Measurements from ENCODE around the gene ESYT2.

Gene ESYT2

DNA sequence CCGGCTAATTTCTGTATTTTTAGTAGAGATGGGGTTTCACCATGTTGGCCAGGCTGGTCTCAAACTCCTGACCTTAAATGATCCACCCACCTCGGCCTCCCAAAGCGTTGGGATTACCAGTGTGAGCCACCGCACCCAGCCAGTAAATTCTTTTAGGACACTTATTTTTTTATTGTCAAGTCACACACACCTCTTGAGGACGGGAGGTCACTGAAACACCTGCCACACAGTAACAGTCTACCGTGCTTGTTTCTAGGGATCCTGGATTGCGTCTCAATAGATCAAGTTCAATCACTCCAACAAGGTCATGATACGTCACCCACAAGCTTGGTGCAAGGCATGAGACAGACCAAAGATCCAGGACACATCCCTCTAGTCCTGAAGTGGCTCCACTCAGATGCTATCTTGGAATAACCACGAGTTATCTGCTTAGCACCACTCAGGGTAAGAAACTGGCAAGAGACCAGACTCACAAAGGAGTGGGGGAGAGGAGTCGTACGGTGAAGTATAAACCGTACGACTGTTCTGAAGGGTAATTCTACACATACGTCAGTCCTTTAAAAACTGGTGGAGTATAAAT is 65.8 kb downstream of the ESYT2 start:
- DNase-seq (ENCODE audit: low spot score), result no peak

DNA sequence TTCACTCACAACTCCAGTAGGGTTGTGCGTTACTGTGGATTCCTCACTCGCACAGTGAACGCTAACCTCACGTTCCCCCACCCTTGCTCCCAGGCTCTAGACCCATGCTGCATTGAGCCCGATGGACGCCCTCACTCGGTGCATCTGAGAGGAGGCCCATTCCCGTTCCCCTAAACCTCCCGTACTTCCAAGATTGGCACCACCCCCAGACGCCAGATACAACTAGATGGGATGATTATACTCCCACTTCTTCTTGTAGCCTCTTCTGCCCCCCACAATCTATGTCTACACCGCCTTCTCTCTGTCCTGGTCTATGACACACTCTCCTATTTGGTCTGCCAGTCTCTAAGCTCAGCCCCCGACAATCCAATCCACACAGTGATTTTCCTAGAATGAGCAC is 67.4 kb downstream of the ESYT2 start:
- DNase-seq (ENCODE audit: low spot score), result no peak

DNA sequence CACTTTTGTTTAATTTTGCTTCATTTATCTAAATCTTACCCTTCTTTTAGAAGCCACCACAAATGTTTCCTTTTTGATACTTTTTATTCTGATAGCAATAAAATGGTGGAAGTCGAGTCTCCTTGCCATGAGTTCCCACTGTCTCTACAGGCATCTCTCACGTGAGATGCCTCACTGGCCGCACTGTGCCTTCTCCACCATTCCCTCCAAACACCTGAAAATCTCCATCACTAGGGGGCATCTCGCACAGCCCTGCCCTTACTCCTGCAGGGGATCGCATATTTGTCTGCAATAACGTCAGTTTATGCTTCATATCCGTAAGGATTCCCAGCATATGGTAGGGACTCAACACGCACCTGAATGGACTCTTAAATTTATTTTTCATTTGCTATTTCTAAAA is 68.4 kb downstream of the ESYT2 start:
- DNase-seq (ENCODE audit: low spot score), result no peak

DNA sequence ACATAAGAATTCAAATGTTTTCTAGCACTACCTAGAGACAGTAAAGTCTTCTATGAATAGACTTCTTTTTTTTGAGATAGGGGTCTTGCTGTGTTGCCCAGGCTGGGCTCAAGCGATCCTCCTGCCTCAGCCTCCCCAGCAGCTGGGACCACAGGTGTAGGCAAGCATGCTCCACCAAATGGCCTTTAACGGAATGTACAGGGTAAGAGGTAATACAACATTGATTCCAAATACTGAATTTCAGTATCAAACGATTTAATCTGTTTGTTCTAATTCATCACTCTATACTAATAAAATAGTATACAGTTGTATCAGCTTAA is 68.9 kb downstream of the ESYT2 start:
- no peak for DNase-seq (ENCODE audit: low spot score)

DNA sequence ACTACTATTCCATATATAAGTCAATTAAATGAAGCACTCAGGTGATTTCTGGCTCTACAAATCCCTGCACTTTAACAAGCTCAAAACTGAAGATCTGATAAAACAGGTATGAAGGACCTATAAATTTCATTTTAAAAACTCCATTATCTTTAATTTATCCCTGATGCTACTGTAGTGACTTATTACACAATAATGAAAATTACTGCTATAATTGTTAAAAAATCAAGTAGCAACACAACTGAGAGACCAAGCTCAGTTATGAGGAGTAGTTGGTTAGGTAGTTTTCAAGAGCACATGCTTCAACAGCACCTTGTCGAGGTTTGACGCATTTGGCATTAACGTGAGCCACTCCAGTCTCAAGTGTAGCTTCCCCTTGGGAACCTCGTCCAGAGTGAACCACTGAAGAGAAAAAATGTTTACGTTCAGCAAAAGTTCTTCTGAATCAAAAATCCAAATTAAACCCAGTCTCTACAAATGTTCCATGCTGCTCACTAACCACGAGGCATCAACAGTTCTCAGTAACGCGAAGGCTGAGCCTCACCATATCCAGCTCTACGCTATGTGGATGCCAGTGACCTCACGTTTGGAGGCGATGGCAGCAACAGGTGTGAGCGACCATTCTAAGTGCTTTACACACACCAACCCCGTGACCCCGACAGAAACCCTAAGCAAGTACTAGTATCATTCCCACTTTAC is 69.4 kb downstream of the ESYT2 start:
- no peak for DNase-seq (ENCODE audit: low spot score)

DNA sequence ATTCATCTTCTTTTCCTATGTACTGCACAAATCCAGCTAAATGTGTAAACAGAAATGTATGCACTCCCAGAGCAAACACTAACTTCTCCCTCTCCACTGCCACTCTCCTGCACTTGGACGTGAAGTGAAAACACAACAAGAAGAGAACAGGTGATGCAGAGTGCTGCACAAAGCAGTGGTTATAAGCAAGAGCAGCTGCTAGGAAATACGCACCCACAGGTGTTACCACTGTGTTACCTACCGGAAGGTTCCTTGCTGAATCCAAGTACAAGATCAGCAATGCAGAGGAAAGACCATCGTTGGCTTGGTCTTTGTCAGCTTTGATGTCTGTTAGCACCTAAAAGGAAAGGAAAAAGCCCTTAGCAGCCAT is 70.1 kb downstream of the ESYT2 start:
- no peak for DNase-seq (ENCODE audit: low spot score)

DNA sequence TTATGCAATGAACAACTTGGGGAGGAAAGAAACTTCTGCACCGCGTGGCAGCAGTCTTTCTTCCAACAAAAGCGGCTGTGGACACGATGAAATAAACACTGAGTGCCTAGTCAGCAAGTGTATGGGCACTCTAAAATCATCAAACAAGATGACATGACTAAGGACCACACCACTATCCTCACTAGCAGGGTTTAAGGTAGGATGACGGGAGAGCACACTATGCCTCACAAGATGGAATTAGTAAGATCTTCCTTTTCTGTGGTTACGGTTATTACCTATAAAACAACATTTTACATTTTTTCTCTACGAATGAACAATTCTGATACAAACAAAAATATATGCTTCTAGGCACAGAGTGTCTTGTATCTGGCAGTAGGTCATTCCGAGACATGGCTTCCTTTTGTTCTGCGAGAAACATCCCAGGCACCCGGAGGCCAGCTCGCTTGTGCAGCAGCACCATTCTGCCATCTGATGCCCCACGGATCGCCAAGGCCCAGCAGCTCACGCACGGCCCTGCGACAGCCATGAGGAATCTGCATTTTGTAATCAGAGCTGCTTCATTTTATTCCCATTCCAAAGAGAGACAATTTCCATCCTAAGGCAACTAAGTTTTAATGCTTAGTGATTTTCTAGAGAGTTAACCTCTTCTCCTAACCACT is 70.6 kb downstream of the ESYT2 start:
- DNase-seq (ENCODE audit: low spot score), result no peak

DNA sequence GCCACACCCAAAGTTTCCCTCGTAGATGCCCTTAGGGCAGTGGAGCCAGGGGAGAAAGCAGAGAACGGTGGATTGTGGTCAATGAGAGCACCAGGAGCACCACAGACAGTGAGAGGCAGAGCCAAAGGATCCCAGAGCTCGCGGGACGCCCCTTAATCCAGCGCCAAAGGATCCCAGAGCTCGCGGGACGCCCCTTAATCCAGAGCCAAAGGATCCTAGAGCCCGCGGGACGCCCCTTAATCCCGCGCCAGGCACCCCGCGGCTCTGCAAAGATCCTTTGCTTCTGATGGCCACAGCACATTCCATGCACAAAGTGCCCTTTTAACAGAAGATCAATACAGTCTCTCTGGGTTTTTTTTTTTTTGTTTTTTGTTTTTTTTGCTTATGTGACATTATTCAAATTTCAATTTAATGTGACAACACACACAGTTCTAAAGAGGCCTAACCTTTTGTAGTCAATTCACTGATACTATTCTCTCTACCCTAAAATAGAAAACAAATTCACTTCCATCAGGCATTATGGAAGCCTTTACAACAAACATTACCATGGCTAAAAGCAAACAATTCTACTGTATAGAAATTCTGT is 71.8 kb downstream of the ESYT2 start:
- DNase-seq (ENCODE audit: low spot score), result no peak

DNA sequence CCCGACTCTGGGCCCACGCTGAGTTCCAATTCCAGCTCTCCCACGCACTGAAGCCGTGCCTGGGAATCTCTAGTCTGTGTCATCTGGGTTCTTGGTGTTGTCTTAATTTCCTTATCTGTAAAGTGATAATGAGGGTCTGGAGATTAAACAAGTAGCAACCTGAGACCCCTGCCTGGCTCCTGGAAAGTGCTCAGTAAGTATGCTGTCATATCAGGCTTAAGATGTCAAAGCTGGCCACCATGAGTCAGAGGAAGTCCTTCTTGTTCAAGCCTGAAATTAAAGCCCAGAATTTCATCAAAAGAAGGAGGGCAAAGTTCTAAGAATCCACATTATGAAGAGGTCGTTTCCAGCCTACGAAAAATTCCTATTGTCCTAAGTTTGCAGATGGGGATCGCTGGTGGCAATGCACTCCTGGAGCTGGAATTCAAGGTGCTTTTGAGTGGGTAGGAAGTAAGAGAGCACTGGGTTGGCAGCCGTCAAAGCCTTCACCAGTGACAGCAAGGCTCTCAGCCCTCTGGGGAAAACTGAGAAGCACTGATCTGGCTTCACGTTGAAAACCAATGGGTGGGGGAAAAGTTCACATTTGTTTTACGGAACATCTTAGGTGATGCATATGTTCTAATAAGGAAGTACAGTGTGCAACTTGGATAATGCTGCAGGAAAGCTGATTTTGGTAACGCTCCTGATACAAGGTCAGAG is 74.4 kb downstream of the ESYT2 start:
- DNase-seq (ENCODE audit: low spot score), result no peak

DNA sequence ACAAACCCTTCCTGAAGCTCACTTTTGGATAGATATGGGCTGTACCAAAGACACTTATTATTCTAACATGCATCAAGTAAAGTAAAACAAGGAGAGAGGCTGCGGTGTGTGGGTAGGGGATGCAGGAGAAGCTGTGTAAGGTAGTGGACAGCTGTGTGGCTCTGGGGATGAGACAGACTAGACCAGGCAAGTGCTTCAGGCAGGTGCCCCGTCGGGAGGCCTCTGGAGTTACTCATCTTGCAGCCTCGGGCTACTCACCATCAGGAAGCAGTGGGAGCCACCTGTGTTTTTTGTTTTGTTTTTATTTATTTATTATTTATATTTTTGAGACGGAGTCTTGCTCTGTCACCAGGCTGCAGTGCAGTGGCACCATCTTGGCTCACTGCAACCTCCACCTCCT is 75.4 kb downstream of the ESYT2 start:
- no peak for DNase-seq (ENCODE audit: low spot score)

DNA sequence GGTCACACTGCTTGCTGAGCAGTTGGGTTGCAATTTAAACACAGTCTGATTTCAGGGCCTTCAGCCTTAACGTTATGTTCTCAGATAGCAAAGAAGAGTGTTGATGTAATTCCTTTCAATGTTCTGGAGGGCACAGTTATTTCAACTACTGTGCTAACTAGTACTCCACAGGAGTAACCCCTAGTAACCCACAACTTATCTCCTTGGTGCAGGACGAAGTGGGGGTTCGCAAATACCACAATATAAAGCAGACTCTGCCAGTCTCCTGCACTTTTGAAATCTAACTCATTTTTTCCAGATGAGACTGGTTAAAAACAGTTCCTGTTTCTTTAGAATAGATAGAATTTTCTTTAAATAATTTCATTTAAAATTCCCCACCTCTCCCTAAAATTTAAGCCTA is 77.6 kb downstream of the ESYT2 start:
- peak; percentile 5 for DNase-seq (ENCODE audit: low spot score)

DNA sequence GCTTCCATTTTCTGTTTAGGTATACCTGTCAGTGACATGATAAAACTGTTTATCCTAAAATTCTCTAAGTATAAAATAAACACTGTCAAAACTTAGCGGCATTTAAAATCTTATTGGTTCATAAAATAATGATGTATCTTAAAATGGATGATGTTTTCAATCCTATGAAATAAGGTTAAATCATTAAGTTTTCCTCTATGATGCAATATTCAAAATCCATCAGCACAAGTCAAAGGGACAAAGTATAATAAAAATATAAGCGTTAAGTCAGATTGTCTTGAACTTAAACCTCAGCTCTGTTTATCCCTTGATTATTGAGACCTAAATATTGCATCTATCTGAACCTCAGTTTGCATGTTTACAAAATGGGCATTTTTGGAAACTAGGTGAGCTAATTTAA is 78.1 kb downstream of the ESYT2 start:
- no peak for DNase-seq (ENCODE audit: low spot score)

DNA sequence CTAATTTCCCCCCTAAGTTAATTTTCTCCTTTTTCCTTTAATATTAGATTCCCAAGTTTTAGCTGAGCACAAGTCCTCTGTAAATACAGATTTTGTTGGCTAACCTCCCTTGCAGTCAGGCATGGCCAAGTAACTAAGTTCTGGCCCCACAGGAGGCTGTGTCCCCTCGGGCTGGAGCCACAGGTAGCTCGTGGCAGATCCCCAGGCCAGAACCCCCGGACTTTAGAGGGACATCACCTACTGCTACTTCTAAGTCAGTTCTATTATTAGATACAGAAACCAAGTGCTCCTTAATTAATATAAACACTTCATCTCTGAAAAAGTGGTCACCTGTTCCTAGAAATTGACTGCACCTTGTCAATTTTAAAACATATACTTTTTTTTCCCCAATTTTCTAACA is 78.6 kb downstream of the ESYT2 start:
- no peak for DNase-seq (ENCODE audit: low spot score)

DNA sequence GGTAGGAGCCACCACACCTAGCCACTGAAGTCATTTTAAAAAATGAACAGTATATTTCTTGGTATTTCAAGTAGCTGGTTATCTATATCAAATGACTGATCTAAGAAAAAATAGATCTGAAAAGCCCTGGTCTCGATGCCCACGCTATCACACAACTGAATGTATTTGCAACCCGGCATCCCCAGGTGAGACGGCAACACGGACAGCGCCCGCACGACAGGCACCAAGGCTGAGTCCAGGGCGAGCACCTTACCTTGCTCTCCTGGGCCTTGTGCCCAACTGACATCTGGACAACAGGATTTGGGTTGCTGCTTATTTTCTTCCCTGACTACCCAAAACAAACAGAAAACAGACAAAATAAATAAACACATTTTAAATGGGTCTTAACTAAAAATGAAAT is 79.9 kb downstream of the ESYT2 start:
- DNase-seq (ENCODE audit: low spot score), result no peak

DNA sequence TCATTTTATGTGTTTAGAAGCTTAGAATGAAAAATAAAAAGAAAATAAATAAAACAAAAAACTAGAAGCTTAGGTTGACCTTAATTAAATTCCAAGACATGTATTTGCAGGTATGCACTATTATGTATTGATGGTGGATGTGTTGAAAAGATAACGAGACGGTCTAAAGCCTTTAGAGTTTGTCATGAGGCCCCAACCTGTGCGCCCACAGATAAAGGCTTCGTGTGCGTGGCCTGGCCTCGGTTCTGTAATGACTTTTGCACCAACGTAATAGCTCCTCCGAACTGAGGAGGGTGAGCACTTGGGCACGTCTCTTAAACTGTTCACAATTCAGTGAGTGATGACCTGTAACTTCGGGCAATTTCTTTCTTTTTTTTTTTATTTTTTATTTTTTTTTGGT is 81.0 kb downstream of the ESYT2 start:
- no peak for DNase-seq (ENCODE audit: low spot score)

DNA sequence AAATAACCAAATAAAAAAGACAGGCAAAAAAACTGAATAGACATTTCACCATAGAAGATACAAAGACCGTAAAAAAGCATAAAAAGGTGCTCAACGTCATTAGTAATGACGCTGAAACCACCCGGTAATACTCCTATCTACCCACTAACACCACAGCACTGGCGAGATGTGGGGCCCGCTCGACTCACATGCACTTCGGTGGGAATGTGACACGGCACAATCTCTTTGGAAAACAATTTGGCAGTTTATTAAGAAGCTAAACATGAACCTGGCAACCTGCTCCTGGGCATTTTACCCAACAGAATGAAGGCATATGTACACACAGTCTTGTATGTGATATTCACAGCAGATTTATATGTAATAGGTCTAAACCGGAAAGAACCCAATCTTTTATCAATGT is 81.9 kb downstream of the ESYT2 start:
- no peak for DNase-seq (ENCODE audit: low spot score)

DNA sequence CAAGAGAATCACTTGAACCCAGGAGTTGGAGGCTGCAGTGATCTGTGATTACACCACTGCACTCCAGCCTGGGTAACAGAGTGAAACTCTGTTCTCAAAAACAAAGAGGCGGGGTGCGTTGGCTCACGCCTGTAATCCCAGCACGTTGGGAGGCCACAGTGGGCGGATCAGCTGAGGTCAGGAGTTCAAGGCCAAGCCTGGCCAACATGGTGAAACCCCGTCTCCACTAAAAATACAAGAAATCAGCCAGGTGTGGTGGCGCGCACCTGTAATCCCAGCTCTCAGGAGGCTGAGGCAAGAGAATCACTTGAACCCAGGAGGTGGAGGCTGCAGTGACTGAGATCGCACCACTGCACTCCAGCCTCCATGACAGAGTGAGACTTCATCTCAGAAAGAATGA is 82.4 kb downstream of the ESYT2 start:
- no peak for DNase-seq (ENCODE audit: low spot score)

DNA sequence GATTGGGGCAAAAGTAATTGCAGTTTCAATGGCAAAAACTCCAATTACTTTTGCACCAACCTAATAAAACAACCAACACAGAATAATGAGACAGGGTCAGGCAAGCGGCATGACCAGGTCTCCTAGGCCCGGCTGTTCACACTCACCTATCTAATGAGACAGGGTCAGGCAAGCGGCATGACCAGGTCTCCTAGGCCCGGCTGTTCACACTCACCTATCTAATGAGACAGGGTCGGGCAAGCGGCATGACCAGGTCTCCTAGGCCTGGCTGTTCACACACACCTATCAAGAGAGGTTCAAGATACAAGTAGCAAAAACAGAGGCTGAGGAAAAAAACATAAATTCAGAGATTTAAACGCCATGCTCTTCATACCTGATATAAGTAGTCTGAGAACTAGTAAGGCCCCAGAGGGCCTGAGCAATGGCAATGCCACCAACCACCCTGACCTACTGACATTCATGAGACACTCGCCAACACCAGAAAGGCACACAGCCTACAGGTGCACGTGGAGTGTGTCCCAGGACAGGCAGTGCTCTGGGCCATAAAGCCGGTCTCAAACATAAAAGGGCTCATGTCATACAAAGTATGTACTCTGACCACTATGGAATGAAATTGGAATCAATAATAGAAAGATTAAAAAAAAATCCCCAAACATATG is 84.1 kb downstream of the ESYT2 start:
- DNase-seq (ENCODE audit: low spot score), result no peak

DNA sequence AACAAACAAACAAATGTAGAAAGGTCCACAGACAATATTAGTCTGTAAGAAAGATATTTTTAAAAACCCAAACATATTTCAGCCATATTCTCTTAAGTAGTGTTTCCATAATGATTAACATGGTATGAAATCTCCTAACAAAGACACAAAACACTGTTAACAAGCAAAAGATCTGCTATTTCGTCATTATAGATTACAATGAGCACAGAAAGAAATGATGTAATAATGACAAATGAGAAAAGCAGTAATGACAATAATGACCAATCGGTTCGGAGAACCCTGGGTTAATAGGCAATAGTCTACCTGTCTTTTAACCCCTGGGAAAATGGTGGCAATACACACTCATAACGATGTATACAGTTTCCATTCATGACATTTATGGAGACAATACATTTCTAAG is 85.2 kb downstream of the ESYT2 start:
- no peak for DNase-seq (ENCODE audit: low spot score)

DNA sequence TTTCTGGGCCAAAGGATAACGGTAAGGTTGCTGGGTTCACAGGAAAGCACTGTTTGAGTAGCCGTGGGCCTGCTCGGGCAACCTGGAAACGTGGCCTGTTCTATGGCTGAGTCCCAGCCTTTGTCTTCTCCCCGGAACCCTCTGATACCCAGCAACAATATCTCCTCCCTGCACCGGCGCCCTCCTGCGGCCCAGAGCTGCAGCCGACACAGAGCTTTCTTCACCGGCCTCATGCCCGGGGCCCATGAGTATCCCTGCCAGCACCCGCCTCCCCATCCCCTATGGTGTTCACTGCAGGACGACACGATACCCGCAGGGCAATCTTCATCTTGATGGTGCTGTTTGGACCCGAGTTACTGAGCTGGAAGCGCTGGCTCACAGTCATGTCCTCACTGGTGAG is 86.1 kb downstream of the ESYT2 start:
- no peak for DNase-seq (ENCODE audit: low spot score)

DNA sequence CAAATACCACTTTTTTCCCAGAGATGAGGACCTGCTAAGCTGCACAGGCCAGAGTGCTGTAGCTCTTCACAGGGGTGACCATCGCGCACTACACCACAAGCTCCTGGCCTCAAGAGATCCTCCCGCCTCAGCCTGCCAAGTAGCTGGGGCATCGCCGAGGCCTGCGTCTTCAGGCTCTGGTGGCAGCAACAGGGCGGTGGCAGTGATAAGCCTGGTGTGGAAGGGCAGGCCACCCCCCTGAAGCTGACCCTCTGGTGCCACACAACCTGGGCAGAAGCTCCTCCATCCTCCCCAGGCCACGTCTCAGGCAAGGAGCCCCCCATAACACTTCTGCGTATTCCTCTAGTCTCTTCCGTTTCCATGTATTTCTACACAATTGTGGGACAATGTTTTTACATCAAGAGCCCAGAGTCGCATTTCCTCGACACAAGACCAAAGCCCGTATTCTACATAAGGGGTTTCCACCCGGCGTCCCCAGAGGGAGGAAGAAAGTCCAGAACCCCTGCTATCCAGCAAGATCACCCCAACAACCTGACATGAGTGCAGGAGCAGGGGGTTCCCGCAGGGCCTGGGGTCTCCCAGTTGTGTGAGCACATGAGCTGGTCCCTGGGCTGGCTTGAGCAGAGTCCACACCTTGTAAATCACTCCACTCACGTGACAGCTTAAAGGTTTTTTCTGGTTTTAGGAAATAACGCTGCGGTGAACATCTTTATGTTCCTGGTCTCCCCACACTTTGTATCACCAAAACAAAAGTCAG is 87.1 kb downstream of the ESYT2 start:
- no peak for DNase-seq (ENCODE audit: low spot score)

DNA sequence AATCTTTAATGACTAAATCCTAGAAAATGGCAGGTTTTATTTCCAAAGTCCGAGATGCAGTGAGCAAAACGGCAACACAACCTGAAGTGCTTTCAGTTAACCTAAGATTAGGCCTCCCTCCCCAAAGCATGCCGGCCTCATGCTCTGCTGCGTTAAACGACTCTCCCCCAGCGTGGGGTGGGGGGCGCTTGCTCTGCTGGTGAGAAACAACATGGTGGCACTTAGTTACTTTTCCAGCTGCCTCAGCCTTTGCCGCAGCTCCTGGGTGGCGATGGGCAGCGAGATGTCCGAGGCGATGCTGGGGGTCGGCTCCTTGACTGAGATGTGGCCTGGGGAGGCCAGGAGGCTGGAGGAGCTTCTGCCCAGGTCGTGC is 88.0 kb downstream of the ESYT2 start:
- no peak for DNase-seq (ENCODE audit: low spot score)

Data from hematopoietic multipotent progenitor cell treated with erythropoietin and hydrocortisone succinate and interleukin-3 and kit ligand, for 15 days (in vitro differentiated cells).